Ishikawa (cell line): ENCODE results near the gene ARSD.

Experiments
- CEBPB ChIP-seq: IDR thresholded peaks from 2 replicates; pipeline ENCODE4 v1.6.1; 2012
- CREB1 ChIP-seq: IDR thresholded peaks from 2 replicates; pipeline ENCODE4 v1.6.1; 2012; ENCODE audit warnings: low read depth
- EGR1 ChIP-seq: IDR thresholded peaks from 2 replicates; pipeline ENCODE4 v1.6.1; 2012
- EP300 ChIP-seq: IDR thresholded peaks from 2 replicates; pipeline ENCODE4 v1.6.1; 2012; ENCODE audit warnings: borderline replicate concordance
- FOXM1 ChIP-seq: IDR thresholded peaks from 2 replicates; pipeline ENCODE4 v1.6.1; 2012; ENCODE audit warnings: low read depth, borderline replicate concordance
- NFIC ChIP-seq: IDR thresholded peaks from 2 replicates; pipeline ENCODE4 v1.6.1; 2012
- TAF1 ChIP-seq: IDR thresholded peaks from 2 replicates; pipeline ENCODE4 v1.6.1; 2012; ENCODE audit warnings: low read depth, mild to moderate bottlenecking
- TEAD4 ChIP-seq: IDR thresholded peaks from 2 replicates; pipeline ENCODE4 v1.6.1; 2012
- YY1 ChIP-seq: IDR thresholded peaks from 2 replicates; pipeline ENCODE4 v1.6.1; 2012; ENCODE audit warnings: low read depth
- ZBTB7A ChIP-seq: IDR thresholded peaks from 2 replicates; pipeline ENCODE4 v1.6.1; 2012; ENCODE audit warnings: low read depth
- TF ChIP-seq, protein P1 (sequence below): IDR thresholded peaks from 2 replicates; pipeline ENCODE4 v1.6.1; 2012
- TF ChIP-seq, protein P2 (sequence below): IDR thresholded peaks from 2 replicates; pipeline ENCODE4 v1.6.1; 2012; ENCODE audit warnings: low read depth, mild to moderate bottlenecking

GRCh38 chrX:2926664-2927275 lies 2.4 kb downstream of the ARSD start:
- no peak for TF ChIP-seq CEBPB
- TF ChIP-seq EP300, result no peak
- TF ChIP-seq, protein P1, sequence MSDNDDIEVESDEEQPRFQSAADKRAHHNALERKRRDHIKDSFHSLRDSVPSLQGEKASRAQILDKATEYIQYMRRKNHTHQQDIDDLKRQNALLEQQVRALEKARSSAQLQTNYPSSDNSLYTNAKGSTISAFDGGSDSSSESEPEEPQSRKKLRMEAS, result no peak
- TF ChIP-seq TEAD4, result no peak
- TF ChIP-seq EGR1, result no peak
- no peak for TF ChIP-seq CREB1
- TF ChIP-seq YY1, result no peak
- TF ChIP-seq FOXM1, result no peak
- no peak for TF ChIP-seq TAF1
- no peak for TF ChIP-seq NFIC
- no peak for TF ChIP-seq ZBTB7A
- TF ChIP-seq, protein P2, sequence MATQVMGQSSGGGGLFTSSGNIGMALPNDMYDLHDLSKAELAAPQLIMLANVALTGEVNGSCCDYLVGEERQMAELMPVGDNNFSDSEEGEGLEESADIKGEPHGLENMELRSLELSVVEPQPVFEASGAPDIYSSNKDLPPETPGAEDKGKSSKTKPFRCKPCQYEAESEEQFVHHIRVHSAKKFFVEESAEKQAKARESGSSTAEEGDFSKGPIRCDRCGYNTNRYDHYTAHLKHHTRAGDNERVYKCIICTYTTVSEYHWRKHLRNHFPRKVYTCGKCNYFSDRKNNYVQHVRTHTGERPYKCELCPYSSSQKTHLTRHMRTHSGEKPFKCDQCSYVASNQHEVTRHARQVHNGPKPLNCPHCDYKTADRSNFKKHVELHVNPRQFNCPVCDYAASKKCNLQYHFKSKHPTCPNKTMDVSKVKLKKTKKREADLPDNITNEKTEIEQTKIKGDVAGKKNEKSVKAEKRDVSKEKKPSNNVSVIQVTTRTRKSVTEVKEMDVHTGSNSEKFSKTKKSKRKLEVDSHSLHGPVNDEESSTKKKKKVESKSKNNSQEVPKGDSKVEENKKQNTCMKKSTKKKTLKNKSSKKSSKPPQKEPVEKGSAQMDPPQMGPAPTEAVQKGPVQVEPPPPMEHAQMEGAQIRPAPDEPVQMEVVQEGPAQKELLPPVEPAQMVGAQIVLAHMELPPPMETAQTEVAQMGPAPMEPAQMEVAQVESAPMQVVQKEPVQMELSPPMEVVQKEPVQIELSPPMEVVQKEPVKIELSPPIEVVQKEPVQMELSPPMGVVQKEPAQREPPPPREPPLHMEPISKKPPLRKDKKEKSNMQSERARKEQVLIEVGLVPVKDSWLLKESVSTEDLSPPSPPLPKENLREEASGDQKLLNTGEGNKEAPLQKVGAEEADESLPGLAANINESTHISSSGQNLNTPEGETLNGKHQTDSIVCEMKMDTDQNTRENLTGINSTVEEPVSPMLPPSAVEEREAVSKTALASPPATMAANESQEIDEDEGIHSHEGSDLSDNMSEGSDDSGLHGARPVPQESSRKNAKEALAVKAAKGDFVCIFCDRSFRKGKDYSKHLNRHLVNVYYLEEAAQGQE, result no peak
